Neural progenitor cell (in vitro differentiated cells): ENCODE measurements around the gene TRABD2B. TPM values are rescaled to one million over a fixed set of nuclear protein-coding genes. Genes with fewer than 3 reads are reported as not detected.

Experiments used
- DNase-seq: peaks from one replicate; pipeline ENCODE4 v3.0.0-alpha.2; 2016; ENCODE audit warnings: low spot score
- H2AFZ ChIP-seq: fragments of 200-600 bp; sonication (generic); replicated peaks from 2 replicates; pipeline ENCODE4 v1.6.1; 2016; ENCODE audit warnings: antibody characterized with exemption
- H3F3A ChIP-seq: fragments of 200-600 bp; sonication (generic); 2 replicates; pipeline ENCODE4 v1.6.1; 2016; ENCODE audit warnings: antibody characterized with exemption, low read depth
- H3K27ac ChIP-seq: fragments of 200-600 bp; sonication (generic); 2 replicates; pipeline ENCODE4 v1.5.1; 2016; ENCODE audit warnings: mild to moderate bottlenecking
- H3K27me3 ChIP-seq: fragments of 200-600 bp; sonication (generic); 2 replicates; pipeline ENCODE4 v1.6.1; 2016; ENCODE audit warnings: mild to moderate bottlenecking, moderate library complexity
- H3K36me3 ChIP-seq: fragments of 200-600 bp; sonication (generic); 2 replicates; pipeline ENCODE4 v1.5.1; 2016
- H3K4me1 ChIP-seq: fragments of 200-600 bp; sonication (generic); 2 replicates; pipeline ENCODE4 v1.6.1; 2016; ENCODE audit warnings: mixed run types
- H3K4me2 ChIP-seq: fragments of 200-600 bp; sonication (generic); 2 replicates; pipeline ENCODE4 v1.6.1; 2016
- H3K4me3 ChIP-seq: fragments of 200-600 bp; sonication (generic); 2 replicates; pipeline ENCODE4 v1.5.1; 2016
- H3K79me2 ChIP-seq: fragments of 200-600 bp; sonication (generic); 2 replicates; pipeline ENCODE4 v1.6.1; 2016; ENCODE audit warnings: low read depth
- H3K9ac ChIP-seq: fragments of 200-600 bp; sonication (generic); 2 replicates; pipeline ENCODE4 v1.6.1; 2016
- H3K9me3 ChIP-seq: fragments of 200-600 bp; sonication (generic); 2 replicates; pipeline ENCODE4 v1.5.1; 2016; ENCODE audit warnings: low read depth
- H4K20me1 ChIP-seq: fragments of 200-600 bp; sonication (generic); 2 replicates; pipeline ENCODE4 v1.6.1; 2016; ENCODE audit warnings: low read depth
- H3K27ac Mint-ChIP-seq: 3 replicates; pipeline ENCODE4 v1.8.0; 2021; ENCODE audit warnings: mixed read lengths
- H3K27me3 Mint-ChIP-seq: 2 replicates; pipeline ENCODE4 v1.8.0; 2022; ENCODE audit warnings: low read depth, mild to moderate bottlenecking, inconsistent platforms, moderate library complexity, mixed read lengths; ENCODE audit not compliant: insufficient read depth
- H3K36me3 Mint-ChIP-seq: 3 replicates; pipeline ENCODE4 v1.8.0; 2021; ENCODE audit warnings: mixed read lengths
- H3K4me1 Mint-ChIP-seq: 3 replicates; pipeline ENCODE4 v1.8.0; 2021; ENCODE audit warnings: mixed read lengths
- H3K4me3 Mint-ChIP-seq: 3 replicates; pipeline ENCODE4 v1.8.0; 2021; ENCODE audit warnings: mild to moderate bottlenecking, moderate library complexity, mixed read lengths
- H3K9me3 Mint-ChIP-seq: 3 replicates; pipeline ENCODE4 v1.8.0; 2020; ENCODE audit warnings: mixed read lengths
- CTCF ChIP-seq: fragments of 200-600 bp; sonication (generic); IDR thresholded peaks from 2 replicates; pipeline ENCODE4 v1.5.1; 2017; ENCODE audit warnings: antibody characterized with exemption, mild to moderate bottlenecking
- EZH2 ChIP-seq: fragments of 200-600 bp; sonication (generic); IDR thresholded peaks from 2 replicates; pipeline ENCODE4 v1.6.1; 2017; ENCODE audit warnings: antibody characterized with exemption, mild to moderate bottlenecking, moderate library complexity
- EZH2phosphoT487 ChIP-seq: fragments of 200-600 bp; sonication (generic); IDR thresholded peaks from 2 replicates; pipeline ENCODE4 v1.6.1; 2017; ENCODE audit warnings: antibody characterized with exemption
- total RNA-seq: library from RNA; depleted of rRNA; stranded (reverse); fragments of >200 nt; gene quantifications from 2 replicates; pipeline ENCODE4 v1.2.3, GENCODE V29; 2015; ENCODE audit warnings: low replicate concordance

The TRABD2B gene
- total RNA-seq, 1 donor from 2014 or later, result 0.09 TPM

GRCh38 chr1:47757226-47757975 lies 239.8 kb downstream of the TRABD2B start:
- Histone ChIP-seq H3F3A (no peaks in the 10 kb centered on the region), H3K4me2 (no peak overlapping the region), H3K4me1 (no peaks in the 10 kb centered on the region), H4K20me1 (no peaks in the 10 kb centered on the region), H3K4me3 (no peak overlapping the region), H3K79me2 (no peaks in the 10 kb centered on the region), H3K9ac (no peak overlapping the region), H3K27me3 (no peaks in the 10 kb centered on the region), H3K36me3 (no peaks in the 10 kb centered on the region), H2AFZ (no peak overlapping the region), H3K9me3 (no peaks in the 10 kb centered on the region), H3K27ac (no peak overlapping the region)
- Mint-ChIP-seq H3K27ac (no peak overlapping the region), H3K4me1 (peaks cover 15% of the 10 kb centered on the region), H3K27me3 (peaks cover 12% of the 10 kb centered on the region), H3K4me3 (no peak overlapping the region), H3K9me3 (no peaks in the 10 kb centered on the region), H3K36me3 (no peaks in the 10 kb centered on the region)
- TF ChIP-seq EZH2phosphoT487 (no peak), EZH2 (no peak), CTCF (no peak)
- DNase-seq, result no peak

GRCh38 chr1:47756411-47756810 lies 240.8 kb downstream of the TRABD2B start:
- Histone ChIP-seq H3K79me2 (no peaks in the 10 kb centered on the region), H2AFZ (no peak overlapping the region), H3K9ac (no peak overlapping the region), H3K27ac (no peak overlapping the region), H3K36me3 (no peaks in the 10 kb centered on the region), H3K4me2 (no peak overlapping the region), H4K20me1 (no peaks in the 10 kb centered on the region), H3K4me1 (no peaks in the 10 kb centered on the region), H3F3A (no peaks in the 10 kb centered on the region), H3K27me3 (no peaks in the 10 kb centered on the region), H3K4me3 (no peak overlapping the region), H3K9me3 (no peaks in the 10 kb centered on the region)
- H3K9me3 Mint-ChIP-seq, result no peaks in the 10 kb centered on the region
- H3K4me3 Mint-ChIP-seq, result no peak overlapping the region
- H3K27ac Mint-ChIP-seq, result no peak overlapping the region
- no peaks in the 10 kb centered on the region for H3K36me3 Mint-ChIP-seq
- H3K27me3 Mint-ChIP-seq, result peaks cover 12% of the 10 kb centered on the region
- no peak for TF ChIP-seq EZH2phosphoT487
- H3K4me1 Mint-ChIP-seq, result peaks cover 12% of the 10 kb centered on the region
- DNase-seq, result no peak

- no peaks in the 10 kb centered on the region for H3K79me2 ChIP-seq
- no peaks in the 10 kb centered on the region for H3K9me3 ChIP-seq
- Mint-ChIP-seq H3K36me3 (no peaks in the 10 kb centered on the region), H3K27ac (no peak overlapping the region), H3K9me3 (no peaks in the 10 kb centered on the region), H3K4me1 (peaks cover 12% of the 10 kb centered on the region), H3K4me3 (no peak overlapping the region), H3K27me3 (peaks cover 12% of the 10 kb centered on the region)
- no peak overlapping the region for H2AFZ ChIP-seq
- H3K36me3 ChIP-seq, result no peaks in the 10 kb centered on the region
- no peak overlapping the region for H3K4me2 ChIP-seq
- H3F3A ChIP-seq, result no peaks in the 10 kb centered on the region
- H3K4me3 ChIP-seq, result no peak overlapping the region
- no peaks in the 10 kb centered on the region for H4K20me1 ChIP-seq
- TF ChIP-seq EZH2phosphoT487 (no peak), EZH2 (no peak), CTCF (no peak)
- no peak overlapping the region for H3K27ac ChIP-seq
- DNase-seq, result no peak
- H3K4me1 ChIP-seq, result no peaks in the 10 kb centered on the region
- H3K27me3 ChIP-seq, result no peaks in the 10 kb centered on the region
- H3K9ac ChIP-seq, result no peak overlapping the region
Observed at GRCh38 chr1:47756006-47756405, 241.2 kb downstream of the TRABD2B start.
